ENCODE results near the gene TBK1.

The TBK1 gene

DNA sequence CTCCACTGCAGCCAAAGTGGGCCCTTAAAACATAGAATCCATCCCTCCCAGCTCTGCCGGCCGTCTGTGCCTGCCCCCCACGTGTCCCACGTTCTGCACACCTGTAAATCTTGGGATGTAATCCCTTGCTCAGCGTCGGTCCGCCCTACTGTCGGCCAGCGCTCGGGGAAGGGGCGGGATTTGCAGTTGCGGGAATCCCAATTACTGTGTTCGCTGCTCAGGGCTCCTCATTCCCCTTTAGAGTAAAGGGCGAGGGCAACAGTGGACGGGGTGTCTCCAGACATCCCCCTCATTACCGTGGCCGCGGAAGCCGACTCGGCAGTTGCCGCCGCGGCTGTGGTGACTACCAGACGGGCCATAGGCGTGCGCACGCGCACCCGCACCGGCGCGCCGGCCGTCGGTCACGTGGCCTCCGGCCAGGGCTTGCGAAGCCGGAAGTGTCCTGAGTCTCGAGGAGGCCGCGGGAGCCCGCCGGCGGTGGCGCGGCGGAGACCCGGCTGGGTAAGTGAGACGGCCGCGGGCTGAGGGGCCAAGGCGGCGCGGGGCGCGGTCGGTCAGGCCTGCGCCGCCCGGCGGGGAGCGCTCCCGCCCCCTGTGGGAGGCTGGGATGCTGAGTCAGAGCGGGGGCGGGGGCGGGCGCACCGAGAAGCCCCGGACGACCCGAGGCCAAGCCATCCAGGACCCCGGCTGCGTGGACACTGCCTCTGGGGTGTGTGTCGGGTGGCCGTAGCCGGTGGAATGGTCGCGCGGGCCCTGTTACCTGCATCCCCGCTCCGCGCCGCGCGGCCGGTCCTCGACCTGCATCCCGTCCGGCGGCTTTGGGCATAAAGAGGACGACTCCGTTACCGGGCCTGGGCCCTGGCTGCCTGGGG, at the start of gene TBK1:
TSS of gene TBK1 (plus strand) at position 434 of the 872 bp plus-strand sequence. CDS start 3,751 bp downstream, outside the sequence.
- DNase-seq = peak; percentile 92

DNA sequence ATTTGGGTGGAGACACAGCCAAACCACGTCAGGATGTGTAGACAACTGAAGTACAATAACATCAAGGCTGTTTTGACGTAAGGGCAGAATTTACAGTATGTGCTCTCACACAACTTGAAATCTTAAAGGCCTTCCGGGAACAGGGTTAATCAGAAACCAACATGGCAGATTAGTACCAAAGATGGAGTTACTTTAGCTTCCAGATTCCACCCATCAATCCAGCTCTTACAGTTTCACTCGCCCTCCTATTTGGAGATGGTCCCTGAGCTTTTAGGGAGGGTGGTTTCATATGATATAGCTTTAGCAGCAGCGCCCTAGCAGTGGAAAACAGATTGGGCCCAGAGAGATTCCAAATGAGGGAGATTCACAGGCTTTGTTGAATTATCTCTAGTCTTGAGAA, 49.7 kb upstream of the TBK1 start:
- no peak for DNase-seq

DNA sequence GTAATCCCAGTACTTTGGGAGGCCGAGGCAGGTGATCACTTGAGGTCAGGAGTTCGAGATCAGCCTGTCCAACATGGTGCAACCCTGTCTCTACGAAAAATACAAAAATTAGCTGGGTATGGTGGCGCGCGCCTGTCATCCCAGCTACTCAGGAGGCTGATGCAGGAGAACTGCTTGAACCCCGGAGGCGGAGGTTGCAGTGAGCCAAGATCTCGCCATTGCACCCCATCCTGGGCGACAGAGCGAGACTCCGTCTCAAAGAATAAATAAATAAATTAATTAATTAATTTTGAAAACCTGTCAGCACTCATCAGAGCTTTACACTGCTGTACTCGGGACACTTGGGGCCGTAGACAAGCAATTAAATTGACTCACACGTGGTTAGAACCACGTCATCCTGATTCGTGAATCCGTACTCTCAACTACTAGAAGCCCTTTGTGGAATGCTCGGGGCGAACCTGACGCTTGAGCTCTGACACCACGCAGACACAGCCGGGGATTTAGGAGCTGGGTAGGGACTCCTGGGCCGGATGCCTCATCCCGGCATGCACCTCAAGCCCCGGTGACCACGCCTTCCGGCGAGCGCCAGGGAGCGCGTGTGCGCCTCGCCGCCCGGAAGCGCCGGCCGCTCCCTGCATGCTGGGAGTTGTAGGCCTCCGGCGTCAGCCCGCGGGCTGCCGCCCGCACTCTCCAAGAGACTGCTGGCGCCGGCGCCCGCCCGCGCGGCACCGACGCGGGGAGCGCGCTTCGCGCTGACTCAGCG, 48.0 kb upstream of the TBK1 start, which contains the start of gene XPOT:
TSS of gene XPOT (plus strand) at position 686 of the 763 bp plus-strand sequence. CDS start 5,644 bp downstream, outside the sequence.
- peak; percentile 98 for DNase-seq

DNA sequence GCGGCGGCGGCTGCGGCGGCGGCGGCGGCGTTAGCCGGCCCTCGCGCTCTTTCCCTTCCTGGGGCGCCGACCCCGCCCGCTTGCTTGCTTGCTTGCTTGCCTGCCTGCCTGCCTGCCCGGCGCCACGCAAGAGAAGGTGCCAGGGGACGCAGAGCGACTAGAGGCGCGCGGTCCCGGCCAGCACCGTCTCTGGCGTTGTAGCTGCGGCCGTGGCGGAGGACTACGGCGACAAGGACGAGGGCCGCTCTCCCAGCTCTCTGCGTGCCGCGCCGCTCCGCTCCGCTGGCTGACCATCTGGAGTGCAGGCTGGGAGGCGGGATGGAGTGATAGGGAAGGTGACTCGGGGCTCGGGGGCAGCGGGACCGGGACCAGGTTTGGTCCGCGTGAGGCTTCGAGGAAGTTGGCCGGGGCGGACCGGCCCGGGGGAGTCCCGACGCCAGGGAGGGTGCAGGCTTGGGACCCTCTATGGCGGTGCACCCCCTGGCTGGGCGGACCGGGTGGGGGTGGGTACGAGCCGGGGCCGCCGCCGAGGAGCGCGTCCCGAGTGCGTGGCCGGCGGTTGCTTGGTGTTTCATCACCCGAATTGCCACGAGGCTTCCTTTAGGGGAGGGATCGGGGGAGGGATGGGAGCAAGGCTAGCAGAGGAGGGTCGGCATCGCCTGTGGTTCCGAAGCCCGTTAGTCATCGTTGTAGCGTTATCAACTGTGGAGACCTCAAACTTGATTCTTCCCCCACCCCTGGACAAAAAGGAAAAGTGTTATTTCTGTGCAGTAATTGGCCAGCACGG, 47.3 kb upstream of the TBK1 start:
- DNase-seq = peak; percentile 77

DNA sequence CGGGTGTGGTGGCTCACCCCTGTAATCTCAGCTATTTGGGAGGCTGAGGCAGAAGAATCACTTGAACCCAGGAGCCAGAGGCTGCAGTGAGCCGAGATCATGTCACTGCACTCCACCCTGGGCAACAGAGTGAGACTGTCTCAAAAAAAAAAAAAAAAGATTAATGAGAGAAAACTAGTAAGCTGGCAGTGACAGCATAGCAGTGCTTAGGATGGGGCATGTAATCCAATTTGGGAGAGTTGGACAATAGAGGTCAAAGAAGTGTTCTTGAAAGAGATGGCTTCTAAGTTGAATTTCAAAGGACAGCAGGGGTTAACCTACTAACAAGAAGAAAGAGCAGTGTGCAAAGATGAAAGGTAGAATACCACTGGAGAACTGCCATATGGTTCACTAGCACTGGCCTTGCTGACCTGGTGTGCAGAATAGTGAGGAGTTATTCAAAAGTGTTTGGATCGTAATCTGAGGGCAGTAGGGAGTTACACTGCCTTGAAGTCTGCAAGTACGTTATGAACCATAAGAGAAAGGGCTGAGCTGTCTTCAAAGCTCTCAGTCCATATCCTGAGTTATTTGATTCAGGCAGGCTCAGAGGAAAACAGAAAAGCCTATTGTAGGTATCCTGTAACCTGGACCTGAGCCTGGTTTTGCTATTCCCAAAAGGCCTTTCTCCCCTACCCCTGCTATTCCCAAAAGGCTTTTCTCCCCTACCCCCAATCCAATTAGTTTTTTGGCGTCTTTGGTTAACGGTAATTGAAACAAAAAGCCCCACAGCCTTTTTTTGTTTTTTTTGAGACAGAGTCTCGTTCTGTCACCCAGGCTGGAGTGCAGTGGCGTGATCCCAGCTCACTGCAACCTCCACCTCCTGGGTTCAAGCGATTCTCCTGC, 44.3 kb upstream of the TBK1 start:
- no peak for DNase-seq

DNA sequence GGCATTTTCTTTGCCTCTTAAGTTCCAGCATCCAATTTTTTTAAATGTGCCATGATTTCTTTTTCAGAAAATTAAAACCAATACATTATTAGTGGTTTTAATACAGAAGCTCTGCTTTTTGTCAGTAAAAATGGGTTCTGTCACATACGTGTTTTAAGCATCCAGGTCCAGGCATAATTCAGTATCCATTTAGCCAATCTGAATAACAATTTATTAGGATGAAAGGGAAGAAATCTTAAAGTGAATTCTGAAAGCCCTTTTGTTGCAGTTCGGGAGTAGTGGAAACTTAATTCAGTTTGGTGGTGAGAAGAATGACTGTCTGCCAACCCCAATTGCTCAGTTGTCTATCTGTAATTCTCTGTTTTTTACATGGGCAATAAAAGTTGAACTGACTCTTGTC, 40.5 kb upstream of the TBK1 start:
- no peak for DNase-seq

DNA sequence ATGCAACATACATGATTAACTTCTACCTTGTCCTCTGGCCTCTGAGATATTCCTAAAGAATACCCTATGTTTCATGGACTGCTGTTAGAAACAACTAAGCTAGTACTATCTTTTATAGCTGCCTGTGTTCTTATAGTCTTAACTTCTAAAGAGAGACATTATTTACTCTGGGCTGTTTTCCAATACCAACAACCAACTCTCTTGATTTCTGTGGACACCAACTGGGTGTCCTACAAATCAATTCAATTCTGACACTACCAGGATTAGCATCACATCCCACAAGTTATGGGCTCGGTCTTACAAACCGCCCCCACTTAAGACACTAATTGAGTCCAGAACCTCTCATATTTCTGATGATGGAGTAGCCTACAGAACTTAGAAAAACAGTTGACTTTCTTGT, 39.5 kb upstream of the TBK1 start:
- DNase-seq = no peak

DNA sequence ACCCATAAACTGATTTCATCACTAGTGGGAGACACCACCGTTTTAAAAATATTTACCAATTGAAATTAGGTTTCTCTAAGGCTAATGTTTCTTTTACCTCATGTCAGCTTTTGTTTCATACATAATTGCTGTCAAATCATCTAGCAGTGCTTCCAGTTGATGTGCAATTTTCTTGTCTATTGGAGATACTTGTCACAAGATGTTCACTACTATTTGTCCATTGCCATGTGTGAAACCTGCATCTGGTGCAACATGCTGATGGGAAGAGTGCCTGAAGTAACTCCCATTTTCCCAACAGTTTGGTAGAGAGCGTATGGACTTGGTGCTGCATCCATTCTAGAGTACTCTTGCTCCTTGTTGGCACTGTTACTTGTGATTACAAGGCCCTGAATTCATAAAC, 38.0 kb upstream of the TBK1 start:
- DNase-seq = no peak

DNA sequence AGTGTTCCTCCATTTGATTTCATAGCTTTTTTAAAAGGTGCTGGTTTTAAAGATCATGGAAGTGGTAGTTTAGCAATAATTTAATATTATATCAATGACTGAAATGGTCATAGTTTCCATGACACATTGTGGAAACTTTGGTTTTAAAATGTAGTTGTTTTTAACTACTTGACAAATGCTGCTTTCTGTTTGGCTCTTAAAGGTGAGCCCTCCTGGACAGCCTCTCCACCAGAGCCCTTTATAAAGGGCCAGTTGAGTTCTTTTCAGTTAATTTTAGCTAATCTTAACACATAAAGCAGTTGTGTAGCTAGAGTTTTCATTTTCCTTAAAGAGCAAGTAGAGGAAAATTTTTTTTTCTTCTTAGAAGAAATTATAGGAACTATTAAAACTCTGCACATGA, 33.7 kb upstream of the TBK1 start:
- no peak for DNase-seq

DNA sequence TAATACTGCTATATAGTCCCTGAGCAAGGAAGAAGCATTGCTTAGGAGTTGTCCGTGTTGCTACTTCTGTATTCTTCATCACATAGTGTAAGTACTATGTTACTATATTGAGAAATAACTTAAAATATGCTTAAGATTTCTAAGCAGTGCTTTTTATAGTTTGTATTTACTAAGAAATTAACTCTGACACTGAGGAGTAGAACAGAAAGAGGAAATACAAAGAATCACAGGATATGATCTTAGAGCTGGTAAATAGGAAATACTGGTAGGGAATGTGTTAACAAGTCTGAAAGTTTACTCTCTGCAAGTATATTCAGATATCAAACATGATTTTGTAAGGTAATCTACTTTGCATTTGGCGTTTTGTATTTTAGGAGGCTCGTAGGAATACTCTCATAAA, 32.2 kb upstream of the TBK1 start:
- no peak for DNase-seq

DNA sequence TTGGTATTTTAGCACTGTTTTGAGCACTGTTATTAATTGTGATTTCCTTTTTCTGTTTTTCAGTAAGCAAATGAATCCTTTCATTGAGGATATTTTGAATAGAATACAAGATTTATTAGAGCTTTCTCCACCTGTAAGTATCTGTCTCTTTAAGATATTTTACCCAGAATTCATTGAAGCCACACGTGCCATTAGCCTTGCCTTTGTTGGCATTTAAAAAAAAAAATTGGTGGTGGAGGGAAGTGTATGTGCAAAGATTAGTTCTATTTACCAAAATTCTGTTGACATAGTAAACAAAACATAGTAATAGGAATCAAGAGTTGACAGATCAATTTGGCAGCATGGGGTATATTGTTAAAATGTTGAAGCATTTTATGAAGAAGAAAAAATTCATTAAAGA, 23.9 kb upstream of the TBK1 start:
- DNase-seq = no peak

DNA sequence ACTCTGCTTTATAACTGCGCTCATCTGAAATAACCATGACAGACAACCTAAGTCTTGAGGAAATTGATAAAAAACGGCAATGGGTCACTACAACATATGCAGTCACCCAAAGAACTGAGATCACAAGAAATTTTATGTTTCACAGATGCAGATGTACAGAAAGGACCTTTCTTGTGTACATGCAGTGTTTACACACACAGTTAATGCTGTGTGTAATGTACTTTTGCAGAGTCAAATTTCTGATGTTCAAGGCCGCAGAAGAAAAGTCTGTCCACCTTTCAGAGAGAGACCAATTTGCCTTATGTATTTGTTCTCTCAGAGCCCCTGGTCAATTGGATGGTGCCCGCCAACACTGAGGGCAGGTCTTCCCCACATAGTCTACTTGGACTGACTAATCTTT, 23.0 kb upstream of the TBK1 start:
- no peak for DNase-seq

DNA sequence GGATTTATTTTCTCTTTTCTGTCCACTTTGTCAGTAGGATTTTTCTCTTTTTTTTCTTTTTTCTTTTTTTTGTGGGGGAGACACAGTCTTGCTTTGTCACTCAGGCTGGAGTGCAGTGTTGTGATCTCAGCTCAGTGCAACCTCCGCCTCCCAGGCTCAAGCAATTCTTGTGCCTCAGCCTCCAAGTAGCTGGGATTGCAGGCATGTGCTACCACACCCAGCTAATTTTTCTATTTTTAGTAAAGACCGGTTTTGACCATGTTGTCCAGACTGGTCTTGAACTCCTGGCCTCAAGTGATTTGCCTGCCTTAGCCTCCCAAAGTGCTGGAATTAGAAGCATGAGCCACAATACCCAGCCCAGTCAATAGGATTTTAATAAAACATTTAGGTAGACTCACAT, 21.0 kb upstream of the TBK1 start:
- DNase-seq = no peak

DNA sequence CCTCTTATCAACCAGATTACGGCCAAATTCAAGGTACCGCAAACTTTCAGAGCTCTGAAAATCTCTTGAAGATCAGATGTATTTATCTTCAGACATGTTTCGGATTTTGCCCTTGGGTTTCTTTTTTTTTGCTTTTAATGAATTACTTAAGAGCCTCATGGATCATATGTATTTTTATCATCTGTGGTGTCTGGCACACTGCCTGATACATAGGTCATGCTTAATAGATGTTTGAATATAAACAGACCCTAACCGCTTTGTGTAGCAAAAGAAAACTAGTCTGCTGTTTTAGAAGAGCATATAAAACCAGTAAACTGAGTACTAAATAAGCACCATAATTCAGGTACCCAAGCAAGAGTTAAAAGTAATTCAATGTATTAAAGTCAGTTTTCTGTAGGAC, 20.1 kb upstream of the TBK1 start:
- DNase-seq = no peak

DNA sequence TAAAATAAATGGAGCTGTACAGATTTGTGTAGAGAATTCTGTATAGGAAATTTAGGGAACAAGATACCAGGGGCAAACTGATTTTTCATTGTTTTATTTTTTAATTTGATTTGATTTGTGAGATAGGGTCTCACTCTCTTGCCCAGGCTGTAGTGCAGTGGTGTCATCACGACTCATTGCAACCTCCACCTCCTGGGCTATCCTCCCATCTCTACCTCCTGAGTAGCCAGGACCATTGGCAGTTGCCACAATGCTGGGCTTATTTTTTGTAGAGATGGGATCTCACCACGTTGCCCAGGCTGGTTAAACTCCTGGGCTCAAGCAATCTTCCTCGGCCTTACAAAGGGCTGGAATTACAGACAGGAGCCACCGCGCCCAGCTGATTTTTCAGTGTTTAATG, 18.0 kb upstream of the TBK1 start:
- DNase-seq = no peak

DNA sequence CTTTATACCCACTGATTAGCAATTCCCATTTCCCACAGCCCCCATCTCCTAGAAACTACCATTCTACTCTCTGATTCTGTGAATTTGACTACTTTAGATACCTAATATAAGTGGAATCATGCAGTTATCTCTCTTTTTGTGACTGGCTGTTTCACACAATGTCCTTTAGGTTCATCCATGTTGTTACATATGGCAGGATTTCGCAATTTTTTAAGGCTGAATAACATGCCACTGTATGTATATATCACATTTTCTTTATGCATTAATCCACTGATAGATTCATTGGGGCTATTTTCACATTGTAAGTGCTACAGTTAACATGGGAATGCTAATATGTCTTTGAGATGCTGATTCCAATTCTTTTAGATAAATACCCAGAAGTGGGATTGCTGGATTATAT, 11.8 kb upstream of the TBK1 start:
- DNase-seq = no peak

DNA sequence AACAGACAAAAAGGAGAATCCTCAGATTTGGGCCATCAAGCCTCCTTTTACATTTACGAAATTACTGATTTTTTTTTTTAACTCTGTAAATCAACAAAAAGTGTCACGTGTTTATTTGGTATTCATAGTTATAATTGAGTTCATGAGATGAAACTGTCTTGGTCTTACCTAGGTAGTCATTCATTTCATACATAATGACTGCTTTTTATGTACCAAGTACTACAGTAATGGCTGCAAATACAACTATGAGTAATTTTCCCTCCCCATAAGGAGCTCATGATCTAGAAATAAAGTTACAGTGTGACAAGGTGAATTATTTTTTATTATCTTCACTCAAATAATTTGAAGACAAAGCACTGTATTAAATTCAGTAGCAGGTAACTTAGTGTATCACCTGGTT, 6.4 kb upstream of the TBK1 start:
- no peak for DNase-seq

DNA sequence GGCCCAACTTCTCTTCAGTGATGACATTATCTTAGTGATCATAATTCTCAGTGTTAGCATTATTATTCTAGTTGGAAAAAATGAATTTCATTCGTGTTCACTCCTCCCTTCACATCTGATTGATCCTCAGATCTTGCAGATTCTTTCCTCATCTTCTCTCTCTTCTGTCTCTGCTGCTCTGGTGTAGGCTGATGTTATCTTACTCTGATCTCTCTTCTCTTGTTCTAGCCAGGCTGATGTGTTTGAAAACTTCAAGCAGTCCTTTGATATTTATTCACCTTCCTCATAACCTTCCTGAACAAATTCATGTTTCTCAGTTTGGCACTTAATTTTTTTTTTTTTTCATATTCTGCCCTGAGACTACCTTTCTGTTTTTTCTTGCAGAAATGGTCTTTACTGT, 5.6 kb upstream of the TBK1 start:
- no peak for DNase-seq

DNA sequence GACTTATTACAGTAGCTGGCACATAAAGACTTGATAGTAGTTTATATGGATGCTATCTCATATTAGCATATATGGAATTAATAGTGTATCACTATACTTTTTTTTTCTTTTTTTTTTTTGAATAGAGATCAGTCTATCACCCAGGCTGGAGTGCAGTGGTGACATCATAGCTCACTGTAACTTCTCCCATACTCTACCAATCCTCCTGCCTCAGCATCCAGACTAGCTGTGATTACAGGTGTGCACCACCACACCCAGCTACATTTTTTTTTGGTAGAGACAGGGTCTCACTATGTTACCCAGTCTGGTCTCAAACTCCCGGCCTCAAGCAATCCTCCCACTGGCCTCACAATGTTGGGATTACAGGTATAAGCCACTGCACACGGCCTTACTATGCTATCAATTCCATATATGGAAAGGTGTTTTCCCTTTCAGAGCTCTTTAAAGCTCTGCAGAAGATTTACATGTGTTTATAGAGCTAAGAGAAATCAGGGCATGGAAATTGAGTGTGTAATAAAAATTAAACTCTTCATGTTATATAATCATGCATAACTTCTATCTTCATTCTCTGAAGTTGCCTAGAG, 1.8 kb upstream of the TBK1 start:
- DNase-seq = no peak

DNA sequence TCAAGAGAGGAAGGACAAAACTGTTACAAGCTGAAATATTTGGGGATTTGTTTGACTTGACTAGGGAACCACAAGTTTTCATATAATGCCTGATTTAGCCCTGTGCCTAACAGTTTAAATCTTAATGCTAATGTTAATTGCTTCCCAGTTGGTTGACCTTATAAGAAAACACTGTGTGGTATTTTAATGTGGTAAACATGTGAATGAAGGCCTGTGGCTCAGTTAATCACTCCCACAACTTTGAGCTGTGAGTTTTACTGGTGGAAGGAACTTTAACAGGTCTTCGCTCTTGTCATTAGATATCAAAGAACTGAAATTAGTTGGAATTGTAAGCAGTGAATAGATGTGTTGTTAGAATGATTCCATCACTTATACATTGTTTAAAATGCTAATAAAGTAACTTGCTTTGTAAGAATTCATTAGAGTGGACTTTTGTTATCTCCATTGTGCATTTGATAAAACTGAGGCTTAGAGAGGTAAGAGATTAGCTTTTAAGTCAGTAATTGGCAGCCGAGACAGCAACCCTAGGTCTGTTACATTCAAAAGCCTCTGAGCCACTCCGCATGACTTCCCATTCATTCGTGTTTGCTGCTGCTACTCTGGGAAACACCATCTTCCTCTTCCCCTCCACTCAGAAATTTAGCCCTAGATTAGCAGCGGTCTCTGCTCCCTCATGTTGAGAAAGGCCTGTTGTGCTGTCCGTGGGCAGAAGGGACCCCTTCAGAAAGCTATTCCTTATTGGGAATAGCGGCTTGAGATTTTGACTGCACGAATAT, 1.0 kb upstream of the TBK1 start:
- no peak for DNase-seq
